Measurements from ENCODE around the gene RAD51B.

The RAD51B gene

DNA sequence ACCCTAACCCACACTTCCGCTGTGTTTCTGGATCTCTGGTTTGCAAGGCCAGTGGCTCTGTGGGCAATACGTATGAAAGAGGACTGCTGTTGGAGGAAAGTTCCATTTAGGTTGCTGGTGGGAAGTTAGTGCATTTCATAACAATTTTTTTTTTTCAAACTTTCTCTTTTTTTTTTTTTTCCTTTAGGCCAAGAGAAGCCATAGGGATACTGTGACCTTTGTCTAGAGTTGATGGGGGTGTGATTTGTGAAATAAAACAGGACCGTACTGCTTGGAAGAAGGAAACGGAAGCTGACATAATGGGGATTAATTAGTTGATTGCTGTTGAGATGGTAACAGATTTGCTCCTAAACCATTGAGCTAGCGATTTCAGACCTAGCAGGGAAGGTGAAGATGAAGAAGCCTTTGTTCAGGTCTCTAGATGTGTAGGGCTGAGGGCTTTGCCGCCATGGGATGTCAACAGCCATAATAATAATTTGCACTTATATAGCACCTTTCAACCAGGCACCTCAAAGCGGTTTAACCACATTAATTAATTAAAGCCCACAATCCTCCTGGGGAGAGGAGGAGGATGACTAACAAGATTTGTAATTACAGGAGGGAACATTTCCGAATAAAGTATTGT is 658.0 kb downstream of the RAD51B start:
- DNase-seq: peak; percentile 53

DNA sequence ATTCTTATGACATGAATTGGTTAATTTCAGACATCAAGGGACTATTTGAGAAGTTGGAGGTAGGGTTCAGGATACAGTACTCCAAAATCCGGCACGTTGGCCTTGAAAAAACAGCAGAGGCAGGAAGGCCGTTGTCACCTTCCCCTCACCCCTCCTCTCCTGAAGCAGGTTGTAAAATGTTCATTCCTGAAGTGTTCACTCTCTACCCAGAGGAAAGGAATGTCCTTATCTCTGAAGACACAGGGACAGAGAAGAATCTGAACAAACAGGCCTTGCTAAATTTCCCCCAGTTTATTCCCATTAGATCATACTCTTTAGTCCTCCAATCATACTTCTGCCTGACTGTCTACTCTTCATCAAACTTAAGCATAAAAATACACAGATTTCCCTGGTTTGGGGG is 659.7 kb downstream of the RAD51B start:
- DNase-seq: no peak

DNA sequence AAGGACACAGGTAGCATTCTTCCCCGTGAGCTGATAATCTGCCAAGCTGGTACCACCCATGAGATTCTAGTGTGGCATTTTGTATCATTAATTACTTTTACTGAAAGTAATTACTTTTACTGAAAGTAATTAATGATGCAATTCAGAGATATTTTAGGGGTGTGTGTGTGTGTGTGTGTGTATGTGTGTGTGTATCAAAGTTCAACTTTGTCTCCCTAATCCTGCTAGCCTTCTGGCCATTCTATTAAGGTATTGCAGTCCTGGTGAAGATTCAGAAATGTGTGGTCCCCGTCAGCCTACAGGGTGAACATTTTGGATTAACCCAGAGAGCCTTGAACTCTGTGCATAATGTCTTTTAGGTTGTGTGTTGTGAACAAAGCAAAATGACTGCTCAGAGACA is 662.4 kb downstream of the RAD51B start:
- no peak for DNase-seq

DNA sequence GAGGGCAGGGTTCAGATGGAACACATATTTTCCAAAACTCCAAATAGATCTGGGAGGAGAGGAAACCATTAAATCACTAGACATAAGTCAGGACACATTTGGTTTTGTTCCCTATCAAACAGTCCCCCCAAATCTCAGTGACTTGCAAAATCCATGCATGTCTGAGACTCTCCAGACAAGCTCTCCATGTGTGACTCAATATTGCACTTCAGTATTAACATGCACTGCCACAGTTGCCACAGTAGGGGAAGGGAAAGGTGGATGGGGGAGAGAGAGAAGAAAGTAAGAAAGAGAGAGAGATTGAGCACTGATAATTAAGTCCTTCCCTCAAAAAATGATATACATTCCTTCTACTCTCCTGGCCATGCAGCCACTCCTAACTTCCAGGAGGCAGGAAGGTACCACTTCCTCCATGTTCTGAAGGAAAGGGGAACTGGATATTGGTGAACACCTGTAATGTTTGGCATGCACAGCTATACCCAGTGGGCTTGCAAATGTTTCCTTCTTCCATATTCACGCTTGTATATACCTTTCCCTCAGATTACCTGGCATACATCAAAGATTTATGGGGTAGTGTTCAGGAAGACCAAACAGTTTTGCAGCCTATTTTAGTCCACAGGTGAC is 663.3 kb downstream of the RAD51B start:
- no peak for DNase-seq

DNA sequence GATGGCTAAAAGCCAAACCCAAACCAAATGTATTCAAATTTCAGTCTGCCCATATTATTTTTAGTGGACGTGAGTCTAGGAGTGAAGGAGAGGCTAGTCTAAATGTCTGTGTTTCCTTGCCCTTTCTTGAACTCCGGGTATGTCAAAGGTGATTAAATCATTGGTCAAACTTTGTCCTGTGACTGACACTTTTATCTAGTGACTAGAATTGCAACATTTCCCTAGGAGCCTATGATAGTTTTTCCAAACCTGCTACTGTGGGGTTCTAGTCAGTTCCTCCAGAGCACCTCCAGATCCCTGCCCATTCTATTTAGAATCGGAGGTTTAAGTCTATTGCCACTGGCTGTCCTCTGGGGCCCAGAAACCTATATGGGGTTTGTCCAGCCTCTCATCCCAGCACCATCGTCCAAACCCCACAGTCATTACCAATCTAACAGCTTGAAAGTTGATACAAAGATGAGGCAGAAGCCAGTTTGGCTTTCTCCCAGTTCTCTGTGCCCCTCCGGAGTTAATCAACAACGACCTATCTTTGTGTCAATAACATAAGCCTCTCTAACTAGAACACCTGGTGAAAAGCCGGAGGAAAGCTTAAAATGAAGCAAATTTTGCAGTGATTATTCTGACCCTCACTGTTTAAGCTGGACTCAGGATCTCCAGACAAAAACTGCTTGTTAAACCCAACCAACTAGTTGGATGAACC is 666.6 kb downstream of the RAD51B start:
- DNase-seq: no peak

DNA sequence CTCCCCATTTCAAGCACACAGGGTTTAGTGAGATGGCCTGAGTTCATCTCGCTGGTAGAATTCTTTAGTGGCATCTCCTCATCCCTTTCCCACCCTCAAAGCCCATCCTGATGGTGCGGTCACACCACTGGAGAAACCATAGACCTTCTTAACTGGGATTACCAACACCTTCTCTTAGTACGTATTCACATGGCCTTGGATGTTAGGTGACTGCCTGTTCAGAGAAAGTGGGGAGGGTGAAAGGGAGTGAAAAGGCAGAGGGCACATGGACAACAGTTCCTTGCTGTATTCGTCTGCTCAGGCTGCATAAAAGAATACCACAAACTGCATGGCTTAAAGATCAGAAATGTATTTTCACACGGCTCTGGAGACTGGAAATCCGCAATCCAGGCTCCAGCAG is 667.2 kb downstream of the RAD51B start:
- no peak for DNase-seq

DNA sequence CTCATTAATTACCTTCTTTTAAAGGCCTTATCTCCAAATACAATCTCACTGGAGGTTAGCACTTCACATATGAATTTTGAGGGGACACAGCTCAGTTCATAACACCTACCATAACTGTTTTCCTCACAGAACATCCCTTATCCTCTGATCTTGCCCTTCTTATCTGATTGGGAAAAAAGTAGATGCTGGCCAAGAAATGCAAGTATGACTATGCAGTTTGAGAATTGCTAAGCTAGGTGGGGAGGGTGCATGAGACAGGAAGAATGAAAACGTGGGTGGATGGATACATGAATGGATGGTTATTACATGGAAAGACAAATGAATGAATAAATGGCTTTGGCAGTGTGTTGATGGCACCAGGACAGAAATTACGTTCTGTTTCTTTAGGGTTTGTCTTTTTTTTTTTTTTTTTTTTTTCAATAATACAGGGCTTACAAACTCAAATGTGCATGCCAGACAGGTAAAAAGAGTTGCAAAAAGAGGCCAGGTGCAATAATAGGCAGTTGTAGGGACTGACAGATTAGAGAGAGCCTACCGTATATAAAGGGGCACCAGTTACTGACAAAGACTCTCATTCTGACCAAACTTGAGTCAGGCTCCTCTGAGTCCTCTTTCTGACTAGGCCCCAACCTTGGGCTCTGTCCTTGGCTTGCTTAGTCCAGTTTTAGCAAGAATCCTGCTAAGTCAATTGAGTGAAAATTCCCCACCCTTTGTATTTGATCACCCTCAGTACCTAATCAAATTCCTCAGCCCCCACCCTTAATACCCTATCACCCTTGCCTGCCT is 668.4 kb downstream of the RAD51B start:
- no peak for DNase-seq

DNA sequence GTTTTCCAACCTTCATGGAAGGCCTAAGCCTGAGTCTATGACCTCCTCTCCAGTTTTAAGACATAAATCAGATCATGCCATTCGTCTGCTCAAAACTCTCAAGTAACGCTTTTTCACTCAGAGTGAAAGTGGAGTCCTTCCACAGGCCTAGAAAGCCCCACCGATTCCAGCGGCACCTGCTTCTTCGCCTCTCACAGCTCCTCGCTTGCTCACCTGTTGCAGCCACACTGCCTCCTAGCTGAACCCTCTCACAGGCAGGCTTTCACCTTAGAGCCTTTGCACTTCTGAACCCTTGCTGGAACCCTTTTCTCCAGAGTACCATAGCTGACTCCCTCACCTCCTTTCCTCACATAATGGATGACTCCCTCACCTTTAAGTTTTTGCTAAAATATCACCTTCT is 672.2 kb downstream of the RAD51B start:
- no peak for DNase-seq

DNA sequence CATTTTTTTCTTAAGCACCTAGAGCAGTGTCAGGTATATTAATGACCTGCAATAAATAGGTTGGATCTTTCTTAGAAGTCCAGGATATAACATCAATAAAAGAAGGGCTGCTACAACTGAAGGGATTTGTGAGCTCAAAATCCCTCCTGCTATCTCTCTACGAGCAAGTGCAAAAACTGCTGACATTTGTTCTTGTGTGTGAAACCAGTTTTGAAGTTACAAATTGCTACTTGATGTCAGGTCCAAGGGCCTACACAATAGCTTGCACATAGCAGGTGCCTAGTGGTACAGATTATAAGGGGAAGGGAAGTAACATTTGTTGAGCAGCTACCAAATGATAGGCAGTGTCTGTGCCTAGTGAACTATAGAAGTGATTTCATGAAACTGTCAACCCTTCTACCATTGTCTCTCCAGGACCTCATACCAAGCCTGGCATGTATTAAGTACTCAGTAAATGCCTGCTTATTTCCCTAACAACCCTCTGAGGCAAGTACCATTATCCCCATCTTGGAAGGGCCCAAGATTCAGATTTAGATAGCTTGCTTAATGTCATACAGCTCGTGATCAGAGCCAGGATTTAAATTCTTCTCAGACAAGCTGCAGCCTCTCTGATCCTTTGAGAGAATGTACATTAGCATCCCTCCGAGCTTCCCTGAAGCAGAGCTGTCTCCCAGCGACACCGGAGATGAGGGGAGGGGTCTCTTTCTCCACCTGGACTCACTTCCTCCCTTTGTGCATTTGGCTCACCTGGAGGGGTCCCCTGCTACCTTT is 673.0 kb downstream of the RAD51B start:
- no peak for DNase-seq

DNA sequence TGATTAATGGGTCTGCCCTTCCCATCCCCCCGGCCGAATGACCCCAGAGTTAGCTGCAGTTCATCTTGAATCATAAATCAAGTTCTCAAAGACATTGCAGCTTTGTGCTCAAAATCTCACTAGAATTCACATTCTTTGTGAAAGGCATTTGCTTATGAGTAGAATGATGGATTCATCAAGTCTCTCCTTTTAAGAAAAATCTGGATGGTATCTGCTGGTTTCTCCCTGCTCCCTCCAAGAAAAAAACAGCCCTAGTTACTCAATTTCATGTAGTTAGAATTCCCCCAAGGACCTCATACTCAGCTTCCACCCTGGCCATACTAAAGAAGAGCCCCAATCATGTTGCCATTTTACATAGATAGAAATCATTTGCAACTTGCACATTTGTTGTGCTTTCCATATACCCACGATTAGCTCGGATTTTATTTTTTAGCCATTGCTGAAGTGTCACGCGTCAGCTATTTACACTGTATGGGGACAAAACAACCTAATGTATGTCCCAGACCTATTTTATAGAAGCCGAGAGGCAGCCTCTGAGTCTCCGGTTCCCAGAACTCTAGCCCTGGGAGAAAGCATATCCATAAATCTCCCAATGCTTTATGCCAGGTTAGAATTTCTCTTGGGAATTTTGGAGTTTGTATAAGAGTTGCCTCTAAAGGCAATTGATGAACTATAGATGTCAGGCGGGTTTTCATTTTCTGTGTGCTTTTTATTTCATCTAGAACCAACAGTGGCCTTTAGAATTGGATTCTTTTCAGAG is 673.8 kb downstream of the RAD51B start:
- no peak for DNase-seq

DNA sequence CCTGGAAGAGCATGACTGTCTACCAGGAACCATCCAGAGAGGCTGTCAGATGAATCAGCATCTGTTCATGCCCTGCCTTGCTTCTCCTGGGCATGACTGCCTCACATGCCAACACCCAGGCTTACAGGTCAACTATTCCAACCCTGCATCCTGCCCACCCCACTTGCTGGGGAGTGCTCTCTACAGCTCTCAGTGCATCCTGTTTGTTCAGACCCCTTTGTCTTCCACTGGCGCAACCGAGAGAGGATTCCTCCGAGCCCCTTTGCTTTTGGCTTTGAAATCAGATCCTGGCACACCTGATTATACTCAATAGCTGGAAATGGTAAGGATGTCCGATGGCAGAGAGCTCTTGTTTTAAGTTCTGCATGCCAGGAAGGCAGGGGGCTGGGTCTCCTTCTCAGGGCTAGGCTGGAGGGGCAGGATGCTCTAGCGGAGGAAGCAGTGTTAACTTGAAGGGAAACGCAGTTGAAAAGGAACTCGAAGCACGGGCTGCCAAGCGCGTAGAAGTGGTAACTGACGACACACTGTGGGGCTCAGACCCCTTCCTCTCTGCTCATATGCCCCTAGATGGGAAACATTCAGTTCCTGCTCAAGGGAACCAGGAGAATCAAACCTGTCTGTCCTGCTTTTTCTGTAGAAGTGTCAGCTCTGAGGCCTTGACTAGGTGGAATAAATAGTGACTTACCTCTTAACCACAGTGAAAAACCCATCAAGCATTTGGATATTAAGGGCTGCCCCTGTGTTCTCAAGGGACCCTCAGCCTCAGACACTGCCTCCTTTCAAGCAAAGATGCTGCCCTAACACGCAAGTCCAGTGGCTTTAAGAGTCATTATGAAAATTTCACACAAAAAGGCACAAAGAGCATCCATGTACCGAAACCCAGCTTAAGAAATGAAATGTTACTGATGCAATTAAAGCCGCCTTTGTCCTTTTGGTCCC is 675.8 kb downstream of the RAD51B start:
- no peak for DNase-seq

DNA sequence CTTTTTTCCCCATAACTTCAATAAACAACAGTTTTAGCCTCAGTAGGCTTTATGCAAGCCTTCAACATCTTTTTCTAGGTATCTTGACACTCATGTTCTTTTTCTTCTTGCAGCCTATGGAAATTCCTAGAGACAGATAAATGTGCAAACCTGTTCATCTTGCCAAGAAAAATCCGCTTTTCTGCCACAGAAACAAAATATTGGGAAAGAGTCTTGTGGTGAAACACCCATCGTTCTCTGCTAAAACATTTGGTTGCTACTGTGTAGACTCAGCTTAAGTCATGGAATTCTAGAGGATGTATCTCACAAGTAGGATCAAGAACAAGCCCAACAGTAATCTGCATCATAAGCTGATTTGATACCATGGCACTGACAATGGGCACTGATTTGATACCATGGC is 677.4 kb downstream of the RAD51B start:
- DNase-seq: no peak

DNA sequence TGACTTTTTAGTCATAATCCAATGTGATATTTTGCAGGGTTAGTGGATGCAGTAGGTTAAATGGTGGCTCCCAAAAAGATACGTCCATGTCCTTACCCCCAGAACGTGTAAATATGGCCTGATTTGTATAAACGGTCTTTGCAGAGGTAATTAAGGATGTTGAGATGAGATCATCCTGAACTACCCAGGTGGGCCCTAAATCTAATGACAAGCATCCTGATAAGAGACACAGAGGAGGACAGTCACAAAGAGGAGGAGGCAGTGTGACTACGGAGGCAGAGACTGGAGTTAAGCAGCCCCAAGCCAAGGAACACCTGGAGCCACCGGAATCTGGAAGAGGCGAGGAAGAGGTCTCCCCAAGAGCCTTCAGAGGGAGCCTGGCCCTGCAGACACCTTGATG is 679.9 kb downstream of the RAD51B start:
- DNase-seq: no peak

DNA sequence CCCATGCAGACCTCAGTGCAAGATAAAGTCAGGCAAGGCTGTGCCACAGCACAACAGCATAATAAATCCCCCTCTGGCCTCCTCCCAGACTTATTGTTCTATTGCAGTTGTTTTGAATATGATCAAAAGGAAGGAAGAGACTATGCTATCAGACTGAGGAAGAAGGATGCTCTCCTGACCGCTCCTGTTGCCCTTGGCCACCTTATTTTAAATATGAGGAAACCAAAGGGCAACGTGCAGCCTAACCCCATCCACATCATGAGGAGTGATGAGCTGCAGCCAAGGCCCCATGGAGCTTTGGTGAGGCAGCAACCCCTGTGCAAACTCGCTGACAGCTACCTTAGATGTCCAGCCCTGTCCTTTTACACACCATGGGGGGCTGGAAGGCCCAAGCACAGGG is 681.6 kb downstream of the RAD51B start:
- no peak for DNase-seq

DNA sequence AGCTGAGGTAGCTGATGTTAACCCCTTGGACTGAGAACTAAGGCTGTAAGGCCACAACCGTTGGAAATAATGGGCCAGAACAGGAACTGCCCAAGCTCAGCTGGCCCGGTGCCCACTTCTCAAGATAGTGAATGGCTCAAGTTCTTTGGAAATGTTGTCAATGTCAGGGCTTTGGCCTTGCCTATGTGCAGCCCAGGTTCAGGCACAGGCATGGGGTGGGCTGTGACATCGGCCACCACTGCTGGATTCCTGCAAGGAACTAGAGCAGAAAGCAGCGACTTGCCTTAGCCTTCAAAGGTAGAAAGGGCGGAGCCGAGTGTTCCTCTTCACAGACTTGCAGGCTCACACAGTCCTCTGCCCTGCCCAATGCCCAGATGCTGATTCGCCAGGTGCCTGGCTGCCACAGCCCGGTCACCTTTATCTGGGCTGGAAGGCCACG is 682.1 kb downstream of the RAD51B start:
- no peak for DNase-seq

DNA sequence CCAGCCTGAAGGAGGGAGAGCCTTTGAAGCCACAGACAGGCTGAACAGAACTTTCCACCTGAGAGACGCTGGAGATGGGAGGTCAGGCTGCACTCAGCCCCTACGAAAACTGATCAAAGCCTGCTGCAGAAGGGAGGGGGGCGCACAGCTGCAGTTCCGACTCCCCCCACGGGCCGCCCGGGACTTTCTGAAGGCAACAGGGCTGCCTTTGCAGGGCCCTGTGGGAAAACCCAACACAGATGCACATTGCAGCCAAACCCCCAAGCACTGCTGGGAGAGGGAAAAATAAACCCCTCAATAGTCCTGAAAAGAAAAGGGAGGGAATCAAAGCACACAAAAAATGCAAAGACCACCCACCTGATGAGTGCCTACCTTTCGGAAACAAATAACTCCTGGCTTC is 682.7 kb downstream of the RAD51B start:
- no peak for DNase-seq

DNA sequence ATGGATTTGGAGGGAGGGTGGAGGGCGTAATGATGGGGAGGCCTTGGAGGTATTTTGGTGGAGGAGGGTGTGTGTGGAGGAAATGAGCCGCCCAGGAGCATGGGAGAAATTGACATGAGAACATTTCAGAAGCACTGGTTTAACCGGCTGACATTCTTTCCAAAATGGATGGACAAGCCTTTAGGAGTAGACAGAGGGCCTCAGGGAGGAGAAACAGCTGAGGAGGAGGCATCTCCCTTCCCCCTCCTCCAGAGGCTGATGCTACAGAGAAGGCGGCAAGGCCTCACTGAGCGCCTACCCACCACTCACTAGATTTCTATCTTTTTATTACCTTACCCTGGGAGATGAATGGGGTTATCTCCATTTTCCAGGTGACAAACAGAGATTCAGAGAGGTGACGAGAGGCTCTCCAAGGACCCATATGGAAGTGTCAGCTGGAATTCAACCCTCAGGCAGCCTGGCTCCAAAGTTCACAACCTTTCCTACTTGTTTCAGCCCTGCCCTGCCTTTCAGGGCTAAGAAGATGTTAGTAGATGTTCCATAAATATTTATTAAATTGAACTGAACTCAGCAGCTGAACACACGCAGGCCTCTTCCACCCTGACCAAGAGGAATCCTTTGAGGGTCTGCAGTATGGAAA is 683.7 kb downstream of the RAD51B start:
- DNase-seq: no peak

DNA sequence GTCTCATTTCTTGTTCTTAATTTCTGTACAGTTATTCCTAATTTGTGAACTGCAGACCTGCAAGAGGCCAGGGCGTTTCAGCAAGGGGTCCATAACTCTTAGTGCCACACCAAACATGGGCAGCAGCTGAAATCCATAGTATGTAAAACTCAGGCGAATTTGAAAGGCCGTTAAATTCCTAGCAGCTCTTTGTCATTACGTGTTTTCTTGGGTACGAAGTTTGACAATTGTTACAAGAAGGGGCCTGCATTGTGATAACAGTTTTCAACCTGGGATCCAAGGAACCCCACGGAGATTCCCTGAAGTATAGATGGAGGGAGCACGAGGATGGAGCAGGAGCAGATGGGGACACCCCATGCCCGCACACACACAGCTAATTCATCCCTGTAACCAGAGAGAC is 685.3 kb downstream of the RAD51B start:
- no peak for DNase-seq

DNA sequence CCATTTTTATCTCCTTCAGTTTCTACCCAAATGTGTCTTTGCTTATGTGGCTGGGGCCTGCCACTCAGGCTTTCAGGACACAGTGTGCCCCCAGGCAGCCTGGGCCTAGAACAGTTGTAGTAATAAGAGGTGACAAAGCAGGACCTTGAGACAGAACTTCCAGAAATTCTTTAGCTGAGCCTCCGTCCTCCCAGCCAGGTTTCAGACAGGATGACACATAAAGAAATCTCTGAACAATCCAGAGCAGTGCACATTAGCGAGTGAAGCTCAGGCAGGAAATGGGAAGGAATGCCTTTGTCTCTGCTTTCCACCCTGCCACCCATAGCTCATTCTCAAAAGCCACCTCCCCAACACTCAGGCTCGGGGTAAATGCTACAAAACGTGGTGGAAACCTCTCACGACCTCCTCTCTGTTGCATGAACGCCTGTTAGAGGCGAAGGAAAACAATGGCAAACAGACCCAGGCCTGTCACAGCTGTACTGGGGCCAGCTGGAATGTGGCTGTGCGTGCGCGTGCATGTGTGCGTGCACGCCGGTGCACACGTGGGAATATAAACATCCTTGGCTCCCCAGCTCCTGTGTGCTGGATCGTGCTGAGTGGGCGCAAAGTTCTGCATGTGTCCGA is 686.6 kb downstream of the RAD51B start:
- DNase-seq: no peak
